GM19025 (cell line): ENCODE measurements around the gene PFKFB3.
"Not testable (repeated sequence)": the region's sequence is repeated elsewhere in the genome, so short reads cannot be mapped to it uniquely, and the experiment has no call there.

ENCODE experiments used
- ATAC-seq: cut with Tn5 transposase; IDR thresholded peaks from one replicate; pipeline ENCODE4 v1.9.1; 2021; ENCODE audit warnings: mild to moderate bottlenecking, low read depth, moderate library complexity; ENCODE audit not compliant: unreplicated experiment

Gene PFKFB3

DNA sequence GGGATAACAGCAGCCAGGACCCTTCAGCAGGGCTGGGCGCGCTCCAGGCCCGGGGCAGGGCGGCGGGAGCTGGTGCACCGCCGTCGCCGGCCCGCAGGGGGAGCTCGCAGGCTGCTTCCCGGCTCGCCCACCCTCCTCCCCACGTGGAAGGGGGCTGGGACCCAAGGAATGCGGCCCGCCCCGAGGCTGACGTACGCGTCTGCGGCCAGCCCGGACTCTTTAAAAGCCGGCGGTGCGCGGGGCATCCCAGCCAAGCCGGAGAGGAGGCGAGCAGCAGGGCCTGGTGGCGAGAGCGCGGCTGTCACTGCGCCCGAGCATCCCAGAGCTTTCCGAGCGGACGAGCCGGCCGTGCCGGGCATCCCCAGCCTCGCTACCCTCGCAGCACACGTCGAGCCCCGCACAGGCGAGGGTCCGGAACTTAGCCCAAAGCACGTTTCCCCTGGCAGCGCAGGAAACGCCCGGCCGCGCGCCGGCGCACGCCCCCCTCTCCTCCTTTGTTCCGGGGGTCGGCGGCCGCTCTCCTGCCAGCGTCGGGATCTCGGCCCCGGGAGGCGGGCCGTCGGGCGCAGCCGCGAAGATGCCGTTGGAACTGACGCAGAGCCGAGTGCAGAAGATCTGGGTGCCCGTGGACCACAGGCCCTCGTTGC lies at the start of gene PFKFB3:
PFKFB3 (plus strand) TSS at position 249 of the 647 bp plus-strand sequence; CDS start at position 578, 329 bp downstream.
- ATAC-seq, result peak; percentile 75

DNA sequence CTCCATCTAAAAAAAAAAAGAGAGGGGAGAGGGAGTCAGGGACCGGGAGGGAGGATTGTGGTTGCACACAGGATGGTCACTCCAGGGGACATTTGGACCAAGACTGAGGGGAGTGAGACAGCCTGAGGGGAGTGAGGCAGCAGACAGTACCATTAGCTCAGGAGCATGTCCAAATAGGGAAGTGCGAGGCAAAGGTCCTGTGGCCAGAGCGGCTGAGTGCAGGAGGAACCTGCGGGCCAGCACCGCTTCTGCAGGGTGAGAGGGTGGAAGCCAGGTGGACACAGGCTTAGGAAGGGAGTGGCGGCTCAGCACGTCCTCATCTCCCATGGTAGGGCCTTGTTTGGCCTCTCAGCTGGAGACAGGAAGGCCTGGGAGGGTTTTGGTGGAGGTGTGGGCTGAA lies 48.9 kb upstream of the PFKFB3 start:
- no peak for ATAC-seq

DNA sequence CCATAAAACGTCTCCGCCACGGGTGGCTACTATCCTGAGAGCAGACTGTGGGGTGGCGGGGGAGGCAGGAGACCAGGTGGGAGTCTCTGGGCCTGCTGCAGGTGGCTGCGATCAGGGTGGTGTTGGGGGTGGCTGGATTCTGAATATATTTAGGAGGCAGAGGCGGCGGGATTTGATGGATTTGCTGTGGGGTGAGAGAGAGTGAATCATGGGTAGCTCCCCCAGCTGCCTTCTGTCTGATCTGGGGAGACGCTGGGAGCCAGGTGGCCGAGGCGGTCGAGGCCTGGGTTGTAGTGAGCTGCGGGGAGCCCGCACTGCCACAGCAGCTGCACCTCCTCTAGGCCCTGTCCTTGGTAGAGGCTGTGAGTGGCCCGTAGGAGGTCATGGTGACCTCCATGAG lies 48.2 kb upstream of the PFKFB3 start:
- ATAC-seq, result no peak

DNA sequence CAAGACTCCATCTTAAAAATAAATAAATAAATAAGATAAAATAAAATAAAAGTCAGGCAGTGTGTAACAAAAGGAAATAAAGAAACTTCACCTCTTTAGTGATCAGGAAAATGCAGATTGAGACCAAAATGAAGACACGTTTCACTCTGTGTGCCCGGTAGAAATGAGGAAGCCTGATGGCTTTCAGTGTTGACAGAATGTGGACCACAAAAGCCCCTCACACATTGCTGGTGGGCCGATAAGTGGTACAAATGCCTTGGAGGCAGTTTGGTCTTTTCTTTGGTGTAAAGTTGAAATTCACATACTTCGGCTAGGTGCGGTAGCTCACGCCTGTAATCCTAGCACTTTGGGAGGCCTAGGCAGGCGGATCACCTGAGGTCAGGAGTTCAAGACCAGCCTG lies 44.5 kb upstream of the PFKFB3 start:
- no peak for ATAC-seq

DNA sequence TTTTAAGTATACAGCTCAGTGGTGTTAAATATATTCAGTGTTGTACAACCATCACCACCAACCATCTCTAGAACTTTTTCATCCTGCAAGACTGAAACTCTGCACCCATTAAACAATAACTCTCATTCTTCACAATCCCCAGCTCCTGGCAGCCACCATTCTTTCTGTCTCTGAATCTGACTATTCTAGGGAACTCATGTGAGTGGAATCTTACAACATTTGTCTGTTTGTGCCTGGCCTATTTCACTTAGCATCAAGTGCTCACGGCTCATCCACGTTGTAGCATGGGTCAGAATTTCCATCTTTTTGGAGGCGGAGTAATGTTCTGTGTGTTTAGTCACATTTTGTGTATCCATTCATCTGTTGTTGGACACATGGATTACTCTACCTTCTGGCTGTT lies 40.8 kb upstream of the PFKFB3 start:
- no peak for ATAC-seq

DNA sequence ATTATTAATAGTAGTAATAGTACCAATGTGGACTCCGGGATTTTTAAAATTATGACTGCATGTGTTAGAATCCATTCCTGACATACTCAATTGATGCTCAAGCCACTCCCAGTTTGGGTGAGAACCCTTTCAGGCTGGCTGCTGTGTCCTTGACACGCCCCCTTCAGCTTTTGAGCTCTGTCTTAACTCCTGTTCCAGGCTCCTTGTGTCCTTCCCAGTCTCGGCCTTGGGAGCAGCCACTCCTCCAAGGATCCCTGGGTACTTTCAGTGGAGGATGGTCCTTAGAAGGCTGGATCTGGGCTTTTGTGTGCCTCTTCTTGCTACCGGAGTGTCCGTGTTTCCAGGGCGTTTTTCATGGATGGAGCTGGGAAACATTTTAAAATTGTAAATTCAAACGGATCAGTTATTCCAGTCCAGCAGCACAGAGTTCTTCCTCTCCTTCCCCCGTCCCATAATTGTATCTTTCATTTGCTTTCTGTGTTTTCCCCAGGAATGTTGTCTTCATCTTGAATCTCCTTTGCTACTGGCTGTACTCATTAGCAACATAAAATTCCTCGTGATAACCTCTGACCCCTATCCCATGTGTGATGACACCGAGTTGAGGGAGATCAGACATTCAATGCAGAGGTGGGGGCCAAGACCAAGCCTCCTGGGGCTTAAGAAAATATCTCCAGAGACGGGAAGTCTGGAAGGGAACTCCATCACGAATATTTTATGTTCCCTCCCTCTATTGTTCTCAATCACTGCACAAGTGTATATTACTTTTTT lies 40.0 kb upstream of the PFKFB3 start:
- no peak for ATAC-seq

DNA sequence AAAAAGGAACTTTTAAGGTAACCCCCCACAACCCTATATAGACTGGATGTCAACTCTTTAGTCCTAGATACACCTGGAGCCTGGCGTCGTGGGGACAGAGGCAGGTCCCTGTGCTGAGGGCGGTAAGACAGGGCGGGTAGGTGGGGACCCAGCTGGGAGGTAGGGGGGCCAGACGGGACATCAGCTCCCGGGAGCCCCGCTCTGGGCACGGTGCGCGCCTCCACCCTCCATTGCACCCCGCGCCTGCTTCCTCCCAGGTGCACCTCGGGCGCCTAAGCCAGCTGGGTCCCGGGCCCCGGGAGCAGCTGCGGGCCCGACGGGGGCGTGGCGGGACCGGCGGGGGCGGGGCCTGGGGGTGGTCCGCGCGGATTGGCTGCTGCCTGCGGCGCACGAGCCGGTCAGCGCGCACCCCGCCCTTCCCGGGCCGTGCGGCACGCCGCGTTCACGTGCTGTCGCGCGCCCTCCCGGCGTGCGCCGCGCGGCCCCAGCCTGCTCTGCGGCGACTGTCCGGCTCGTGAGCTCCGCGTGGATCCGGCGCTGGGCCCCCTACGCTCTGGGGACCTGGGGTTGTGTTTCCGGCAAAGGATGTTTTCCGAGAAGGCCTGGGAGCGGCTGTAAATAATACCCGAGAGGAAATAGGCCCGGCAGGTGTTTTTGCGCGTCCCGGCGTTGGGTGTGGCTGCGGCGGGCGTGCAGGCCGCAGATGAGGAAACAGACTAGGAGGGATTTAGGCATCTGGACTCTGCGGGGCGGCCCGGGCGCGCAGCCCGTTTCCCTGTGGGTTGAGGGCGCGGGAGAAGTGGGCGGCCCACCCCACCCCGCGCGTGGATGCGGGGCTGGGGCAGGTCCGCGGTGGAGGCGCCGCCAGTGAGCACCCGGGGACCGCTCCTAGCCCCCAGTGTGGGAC lies 39.1 kb upstream of the PFKFB3 start:
- peak; percentile 95 for ATAC-seq

DNA sequence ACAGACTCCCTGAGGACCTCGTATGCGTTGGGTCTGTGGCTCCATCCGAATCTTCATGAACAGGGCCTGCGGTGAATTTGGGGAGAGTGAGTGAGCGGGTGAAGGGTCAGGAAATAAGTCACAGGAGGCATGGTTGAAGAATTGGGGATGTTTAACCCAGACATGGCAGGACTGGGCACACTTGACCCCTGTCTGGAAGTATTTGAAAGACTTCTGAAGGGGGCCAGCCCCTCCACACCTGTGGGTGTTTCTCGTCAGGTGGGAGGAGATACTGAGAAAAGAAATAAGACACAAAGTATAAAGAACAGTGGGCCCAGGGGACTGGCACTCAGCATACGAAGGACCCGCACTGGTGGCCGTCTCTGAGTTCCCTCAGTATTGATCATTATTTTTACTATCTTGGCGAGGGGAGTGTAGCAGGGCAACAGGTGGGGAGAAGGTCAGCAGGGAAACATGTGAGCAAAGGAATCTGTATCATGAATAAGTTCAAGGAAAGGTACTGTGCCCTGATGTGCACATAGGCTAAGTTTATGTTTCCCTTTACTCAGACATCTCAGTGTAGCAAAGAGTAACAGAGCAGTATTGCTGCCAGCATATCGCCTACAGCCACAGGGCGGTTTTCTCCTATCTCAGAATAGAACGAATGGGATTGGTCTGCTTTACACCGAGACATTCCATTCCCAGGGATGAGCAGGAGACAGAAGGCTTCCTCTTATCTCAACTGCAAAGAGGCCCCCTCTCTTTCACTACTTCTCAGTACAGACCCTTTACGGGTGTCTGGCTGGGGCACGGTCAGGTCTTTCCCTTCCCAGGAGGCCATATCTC lies 38.2 kb upstream of the PFKFB3 start:
- no peak for ATAC-seq

DNA sequence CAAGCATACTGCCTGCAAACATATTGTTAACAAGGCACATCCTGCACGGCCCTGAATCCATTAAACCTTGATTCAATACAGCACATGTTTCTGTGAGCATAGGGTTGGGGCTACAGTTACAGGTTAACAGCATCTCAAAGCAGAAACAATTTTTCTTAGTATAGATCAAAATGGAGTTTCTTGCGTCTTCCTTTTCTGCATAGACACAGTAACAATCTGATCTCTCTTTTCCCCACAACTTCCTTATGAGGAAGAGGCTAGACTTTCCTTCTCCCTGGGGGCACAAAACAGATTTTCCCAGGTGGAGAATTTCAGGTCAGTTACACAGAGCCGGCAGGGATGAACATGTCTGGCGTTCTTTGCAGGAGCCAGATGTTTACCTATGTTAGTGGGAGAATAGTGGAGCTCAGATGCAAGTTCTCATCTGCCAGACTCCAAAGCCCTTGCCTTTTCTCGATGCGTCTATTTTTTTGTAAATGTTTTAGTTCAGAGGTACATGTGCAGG lies 37.5 kb upstream of the PFKFB3 start:
- no peak for ATAC-seq

DNA sequence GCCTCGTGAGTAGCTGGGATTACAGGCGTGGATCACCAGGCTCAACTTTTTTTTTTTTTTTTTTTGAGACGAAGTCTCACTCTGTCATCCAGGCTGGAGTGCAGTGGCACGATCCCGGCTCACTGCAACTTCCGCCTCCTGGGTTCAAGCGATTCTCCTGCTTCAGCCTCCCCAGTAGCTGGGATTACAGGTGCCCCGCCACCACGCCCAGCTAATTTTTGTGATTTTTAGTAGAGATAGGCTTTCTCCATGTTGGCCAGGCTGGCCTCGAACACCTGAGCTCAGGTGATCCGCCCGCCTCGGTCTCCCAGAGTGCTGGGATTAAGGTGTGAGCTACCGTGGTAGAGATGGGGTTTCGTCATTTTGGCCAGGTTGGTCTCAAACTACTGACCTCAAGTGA lies 36.8 kb upstream of the PFKFB3 start:
- not testable (repeated sequence) for ATAC-seq

DNA sequence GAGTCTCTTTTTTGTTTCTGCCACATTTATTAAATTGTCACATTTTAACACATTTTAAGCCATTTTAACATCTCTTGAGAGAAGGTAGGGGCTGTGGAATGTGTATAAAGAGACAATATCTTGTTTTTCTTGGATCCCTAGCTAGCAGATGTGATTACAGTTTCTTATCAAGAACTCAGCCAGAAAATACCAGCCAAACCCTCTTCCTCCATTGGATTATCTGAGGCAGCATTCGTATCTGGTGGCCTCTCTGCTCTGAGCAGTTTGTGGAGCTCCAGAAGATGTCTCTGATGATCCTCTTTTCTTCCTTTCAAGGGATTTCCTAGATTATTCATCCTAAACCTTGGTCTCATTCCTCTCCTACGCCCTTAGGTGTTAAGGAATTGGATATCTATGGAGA lies 35.3 kb upstream of the PFKFB3 start:
- no peak for ATAC-seq

DNA sequence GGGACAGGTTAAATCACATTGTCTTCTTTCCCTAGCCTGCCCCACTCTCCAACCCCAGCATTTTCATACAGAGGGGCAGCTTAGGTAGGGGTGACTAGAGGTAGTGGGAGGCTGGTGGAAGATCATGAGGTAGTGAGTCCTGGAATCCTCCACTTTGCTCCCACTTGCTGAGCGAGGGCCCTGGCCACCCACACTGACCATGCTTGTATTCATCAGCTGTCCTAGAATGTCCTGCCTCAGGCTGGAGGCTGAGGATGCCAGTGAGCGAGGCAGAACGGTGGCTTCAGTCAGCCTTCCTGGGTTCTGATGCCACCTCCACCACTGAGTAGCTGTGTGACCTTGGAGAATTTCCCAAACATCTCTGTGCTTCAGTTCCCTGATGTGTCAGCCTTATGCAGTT lies 34.6 kb upstream of the PFKFB3 start:
- ATAC-seq, result no peak

DNA sequence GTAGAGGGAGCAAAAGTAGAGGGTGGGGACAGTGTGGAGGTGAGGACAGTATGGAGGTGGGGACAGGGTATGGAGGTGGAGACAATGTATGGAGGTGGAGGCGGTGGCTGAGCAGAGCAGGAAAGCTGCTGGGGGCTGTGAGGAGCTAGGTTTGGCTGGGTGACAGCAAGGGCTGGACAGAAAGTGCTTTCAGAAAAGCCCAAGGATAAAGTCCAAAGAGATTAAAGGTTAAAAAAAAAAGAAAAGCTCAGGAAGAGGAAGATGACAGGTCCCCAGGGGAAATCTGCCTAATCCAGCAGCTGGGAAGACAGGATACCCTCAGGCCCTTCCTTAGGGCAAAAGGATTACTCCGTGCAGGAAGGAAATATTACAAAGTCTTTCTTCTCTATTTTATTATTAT lies 32.1 kb upstream of the PFKFB3 start:
- no peak for ATAC-seq

DNA sequence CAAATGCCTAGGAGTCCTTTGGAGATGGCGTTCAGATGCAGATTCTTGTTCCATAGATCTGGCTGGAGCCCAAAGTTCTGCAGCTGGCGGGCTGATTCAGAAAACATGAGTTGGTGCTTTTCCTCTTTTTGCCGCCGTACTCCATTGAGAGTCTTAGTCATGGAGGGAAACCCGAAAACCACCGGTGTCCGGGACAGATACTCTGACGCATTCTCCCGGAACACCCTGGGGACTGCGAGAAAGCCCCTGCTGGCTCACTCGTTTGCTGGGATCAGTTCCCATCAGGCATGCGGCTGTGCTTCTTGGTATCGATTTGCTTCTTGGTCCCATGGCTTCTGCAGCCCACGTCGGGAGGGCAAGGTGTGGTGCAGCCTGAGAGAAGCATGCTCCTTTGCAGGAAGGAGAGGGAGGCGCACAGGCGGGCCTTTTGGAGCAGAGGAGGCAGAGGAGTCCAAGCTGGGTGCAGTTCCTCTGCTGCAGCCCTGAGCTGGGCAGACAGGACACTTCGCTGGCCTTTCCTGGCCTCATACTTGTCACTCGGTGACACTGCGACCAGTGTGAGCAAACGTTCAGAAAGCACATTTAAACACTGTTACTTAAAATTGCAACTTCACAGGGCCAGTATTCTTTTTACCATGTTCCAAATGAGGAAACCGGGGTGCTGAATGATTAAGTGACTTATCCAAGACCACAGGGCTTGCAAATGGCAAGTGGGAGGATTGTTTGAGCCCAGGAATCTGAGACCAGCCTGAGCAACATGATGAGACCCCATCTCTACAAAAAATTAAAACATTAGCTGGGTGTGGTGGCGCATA lies 30.6 kb upstream of the PFKFB3 start:
- peak; percentile 46 for ATAC-seq

DNA sequence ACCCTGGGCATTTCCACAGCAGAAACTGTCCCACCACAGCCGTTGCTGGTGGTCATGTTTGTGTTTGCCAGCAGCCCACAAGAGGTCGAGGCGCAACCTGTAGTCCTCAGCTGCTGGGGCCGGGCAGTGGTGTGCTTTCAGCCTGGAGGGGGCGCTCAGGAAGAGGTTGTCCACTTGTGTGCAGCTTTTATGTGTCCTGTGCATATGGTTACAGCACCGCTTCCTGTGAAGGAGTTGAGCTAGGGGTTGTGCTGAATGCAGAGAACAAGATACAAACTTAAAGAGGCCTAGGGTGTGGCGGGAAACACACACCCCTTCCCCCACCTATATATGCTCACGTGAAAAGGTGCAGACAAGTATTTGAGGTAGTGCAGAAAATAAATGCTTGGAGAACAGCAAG lies 29.5 kb upstream of the PFKFB3 start:
- ATAC-seq, result no peak

DNA sequence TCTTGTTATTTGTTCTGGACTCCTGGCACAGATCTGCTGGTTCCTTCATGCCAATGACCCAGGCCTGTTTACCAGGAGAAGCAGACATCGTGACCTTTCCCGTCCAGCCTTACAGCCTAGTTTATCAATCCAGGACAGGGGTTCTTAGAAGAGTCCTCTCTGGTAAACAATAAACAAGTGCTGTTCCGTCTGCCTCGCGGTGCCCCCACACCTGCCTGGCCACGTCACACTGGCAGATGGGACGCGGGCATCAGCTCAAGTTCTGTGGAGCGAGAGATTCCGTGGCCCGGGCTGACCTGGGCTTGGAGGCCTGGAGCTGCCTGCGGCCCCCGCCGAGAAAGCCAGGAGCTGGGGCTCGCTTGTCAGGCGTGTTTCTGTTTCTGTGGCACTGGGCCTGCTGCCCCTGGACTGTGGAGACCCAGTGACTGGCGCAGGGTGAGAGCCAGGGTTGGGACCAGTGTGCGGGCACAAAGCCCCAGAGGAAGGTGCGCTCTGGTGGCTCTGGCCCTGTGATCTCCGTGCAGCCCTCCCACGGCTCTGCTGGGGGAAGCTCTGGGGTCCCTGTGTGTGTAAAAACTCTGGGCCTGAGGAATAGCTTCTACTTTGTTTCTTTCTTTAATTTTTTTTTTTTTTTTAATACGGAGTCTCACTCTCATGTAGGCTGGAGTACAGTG lies 28.4 kb upstream of the PFKFB3 start:
- no peak for ATAC-seq

DNA sequence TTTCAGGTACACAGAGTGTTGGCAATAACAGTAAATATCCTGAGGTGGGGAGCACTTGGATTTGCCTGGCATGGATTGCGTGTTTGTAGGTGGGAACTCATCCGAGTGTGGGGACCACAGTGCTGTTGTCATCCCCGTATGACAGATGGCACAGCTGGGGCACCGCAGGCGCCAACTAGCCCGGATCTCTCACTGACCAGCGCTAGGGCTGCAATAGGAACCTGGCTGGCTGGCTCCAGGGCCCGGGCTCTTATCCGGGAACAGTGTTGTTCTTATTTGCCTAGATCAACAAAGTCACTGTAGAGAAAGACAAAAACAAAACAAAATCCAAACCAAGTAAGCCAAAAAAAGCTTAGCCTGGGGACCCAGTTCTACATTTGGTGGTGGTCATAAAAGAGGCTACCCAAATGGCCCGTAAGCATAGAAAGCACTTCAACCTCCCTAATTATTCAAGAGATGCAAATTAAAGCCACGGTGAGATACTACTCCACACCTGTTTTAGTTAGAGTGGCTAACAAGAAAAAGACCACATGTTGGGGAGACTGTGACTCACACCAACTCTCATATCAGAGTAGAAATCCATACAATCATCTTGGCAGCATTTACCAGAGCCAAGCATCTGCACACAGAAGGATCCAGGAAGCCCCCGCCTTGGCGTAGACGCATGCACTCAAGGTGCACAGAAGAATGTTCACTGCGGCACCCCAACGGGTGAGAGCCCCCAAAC lies 27.2 kb upstream of the PFKFB3 start:
- no peak for ATAC-seq

DNA sequence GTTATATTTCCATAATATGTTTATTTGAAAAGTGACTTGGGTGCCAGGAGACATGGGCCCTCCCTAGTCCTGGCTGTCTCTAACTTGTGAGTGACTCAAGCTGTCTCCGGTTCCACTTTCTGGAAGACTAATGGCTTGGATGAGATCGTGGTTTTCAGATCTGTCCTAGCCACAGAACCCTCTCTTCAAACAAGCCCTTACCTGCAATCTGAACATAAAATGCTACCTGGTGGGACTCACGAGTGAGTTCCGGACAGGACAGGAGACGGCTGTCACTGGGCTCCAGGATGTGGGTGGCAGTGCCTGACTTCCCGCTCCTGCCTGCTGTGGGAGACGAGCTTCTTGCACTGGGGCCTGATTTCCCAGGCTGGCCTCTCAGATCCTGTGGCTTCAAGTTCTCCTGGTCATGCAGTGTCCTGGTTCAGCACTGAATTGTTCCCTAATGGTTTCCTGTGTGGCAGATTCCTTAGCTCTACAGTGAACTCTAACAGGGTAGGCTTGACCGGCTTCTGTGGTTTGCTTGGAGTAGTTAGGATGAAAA lies 26.0 kb upstream of the PFKFB3 start:
- no peak for ATAC-seq
